SK-N-MC (cell line): ENCODE measurements around the gene GPR162.

Experiments used
- EZH2 ChIP-seq: fragments of 200-600 bp; sonication (generic); IDR thresholded peaks from one replicate; pipeline ENCODE4 v1.6.1; 2017; ENCODE audit warnings: antibody characterized with exemption
- POLR2AphosphoS5 ChIP-seq: IDR thresholded peaks from 2 replicates; pipeline ENCODE4 v1.6.1; 2012; ENCODE audit warnings: mild to moderate bottlenecking, low read depth, low read length, borderline replicate concordance

GRCh38 chr12:6796576-6796975 lies 25.0 kb upstream of the GPR162 start:
- TF ChIP-seq POLR2AphosphoS5, result no peak
- TF ChIP-seq EZH2, result no peak
